Fibroblast of skin of back (primary cell): ENCODE measurements around the gene LRRC30. TPM values are rescaled to one million over a fixed set of nuclear protein-coding genes. Genes with fewer than 3 reads are reported as not detected.
A peak's percentile ranks its signal among the peaks of the same experiment; 100 is the strongest.
"Not testable (repeated sequence)": the region's sequence is repeated elsewhere in the genome, so short reads cannot be mapped to it uniquely, and the experiment has no call there.

Source experiments
- DNase-seq: peaks from one replicate; pipeline ENCODE4 v3.0.0-alpha.2; 2013
- polyA plus RNA-seq, 2 experiments: library from polyadenylated mRNA; unstranded; fragments of 120-200 nt; gene quantifications; one replicate each; pipeline ENCODE4 v1.2.1, GENCODE V29; 2013; ENCODE audit not compliant: insufficient read length in 2 of 2

LRRC30 gene
- not detected for polyA plus RNA-seq (2013, experiment 1 of 2; ENCODE audit: insufficient read length)
- not detected for polyA plus RNA-seq (2013, experiment 2 of 2; ENCODE audit: insufficient read length)

GRCh38 chr18:7230626-7231349 lies at the start of gene LRRC30:
TSS of gene LRRC30 (plus strand) at chr18:7231089. CDS start at chr18:7231139, 50 bp downstream.
- DNase-seq, result no peak

DNA sequence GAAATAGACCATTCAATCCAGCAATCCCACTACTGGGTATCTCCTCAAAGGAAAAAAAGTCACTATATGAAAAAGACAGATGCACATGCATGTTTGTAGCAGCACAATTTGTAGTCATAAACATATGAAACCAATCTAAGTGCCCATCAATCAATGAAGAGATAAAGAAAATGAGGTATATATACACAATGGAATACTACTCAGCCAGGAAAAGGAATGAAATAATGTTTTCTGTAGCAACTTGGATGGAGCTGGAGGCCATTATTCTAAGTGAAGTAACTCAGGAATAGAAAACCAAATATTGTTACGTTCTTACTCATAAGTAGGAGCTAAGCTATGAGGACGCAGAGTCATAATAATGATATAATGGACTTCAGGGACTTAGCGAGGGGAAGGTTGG lies 45.2 kb upstream of the LRRC30 start:
- DNase-seq, result no peak

- no peak for DNase-seq
These were observed 40.2 kb upstream of the LRRC30 start for GRCh38 chr18:7190547-7191156.

GRCh38 chr18:7191736-7192135 lies 39.2 kb upstream of the LRRC30 start:
- no peak for DNase-seq

- no peak for DNase-seq
These were observed 35.6 kb upstream of the LRRC30 start for GRCh38 chr18:7195266-7195665.

GRCh38 chr18:7196421-7196820 lies 34.5 kb upstream of the LRRC30 start:
- DNase-seq, result no peak

DNA sequence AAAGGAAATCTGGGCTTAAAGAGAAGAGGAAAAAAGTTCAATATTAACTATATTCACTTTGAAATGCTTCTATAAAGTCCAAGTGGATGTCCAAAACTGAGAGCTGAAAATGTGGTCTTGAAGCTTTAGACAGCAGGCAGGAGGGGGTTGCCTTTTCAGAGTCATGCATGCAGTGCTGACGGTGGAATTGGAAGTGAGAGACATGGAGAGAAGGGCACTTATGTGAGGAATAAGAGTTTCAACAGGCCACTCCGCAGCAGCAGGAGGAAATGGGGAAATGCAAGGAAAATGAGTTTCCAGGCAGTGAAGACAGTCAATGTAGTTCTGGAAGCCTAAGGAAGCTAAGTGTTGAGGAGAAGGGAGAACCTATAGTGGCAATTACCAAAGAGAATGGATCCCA lies 33.0 kb upstream of the LRRC30 start:
- no peak for DNase-seq

GRCh38 chr18:7198326-7198725 lies 32.6 kb upstream of the LRRC30 start:
- DNase-seq, result no peak

- DNase-seq, result no peak
These were observed 29.8 kb upstream of the LRRC30 start for GRCh38 chr18:7201096-7201495.

GRCh38 chr18:7202169-7202568 lies 28.7 kb upstream of the LRRC30 start:
- DNase-seq, result no peak

GRCh38 chr18:7203601-7204000 lies 27.3 kb upstream of the LRRC30 start:
- DNase-seq, result not testable (repeated sequence)

DNA sequence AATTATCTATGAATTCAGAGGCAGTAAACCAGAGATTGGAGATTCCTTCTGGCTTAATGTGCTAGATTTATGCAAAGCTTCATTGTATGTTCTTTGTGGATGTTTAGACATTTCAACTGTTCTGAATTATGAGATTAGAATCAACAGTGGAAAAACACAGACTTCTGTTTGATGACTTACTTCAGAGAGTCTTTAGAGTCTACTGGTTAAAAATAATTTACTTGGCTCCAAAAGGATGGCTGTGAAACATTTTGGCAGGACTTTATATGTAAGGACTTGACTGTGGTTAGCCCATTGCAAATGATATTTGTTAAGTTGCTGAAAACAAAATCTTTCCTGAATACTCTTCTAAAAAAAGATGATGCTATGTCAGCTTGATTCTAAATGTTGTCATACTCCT lies 25.5 kb upstream of the LRRC30 start:
- DNase-seq, result no peak

GRCh38 chr18:7206217-7206616 lies 24.7 kb upstream of the LRRC30 start:
- DNase-seq, result no peak

DNA sequence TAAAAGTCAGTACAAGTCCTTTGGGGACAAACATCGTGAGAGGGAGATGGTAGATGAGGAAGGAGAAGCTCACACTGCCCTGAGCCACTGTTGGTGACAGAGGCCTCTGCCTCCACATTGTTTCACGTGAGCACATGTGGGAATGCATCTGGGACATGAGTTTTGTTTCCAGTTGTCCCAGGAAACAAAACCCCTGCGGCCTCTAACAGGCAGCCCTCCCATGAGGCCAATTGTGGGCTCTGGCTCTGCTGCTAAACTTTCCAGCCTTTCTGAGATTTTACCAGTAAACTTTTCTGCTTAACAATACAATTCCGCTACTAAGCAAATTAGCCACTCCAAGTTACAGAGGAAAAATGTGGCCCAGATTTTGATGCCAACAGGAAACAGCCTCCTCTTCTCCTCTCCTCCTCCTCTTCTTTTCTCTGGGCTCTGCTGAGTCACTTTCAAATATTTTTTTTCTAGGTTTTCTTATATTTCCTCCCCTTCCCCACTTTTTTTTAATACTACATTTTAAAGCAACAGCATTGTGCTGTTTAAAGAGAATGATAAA lies 23.4 kb upstream of the LRRC30 start:
- DNase-seq, result peak; percentile 6

DNA sequence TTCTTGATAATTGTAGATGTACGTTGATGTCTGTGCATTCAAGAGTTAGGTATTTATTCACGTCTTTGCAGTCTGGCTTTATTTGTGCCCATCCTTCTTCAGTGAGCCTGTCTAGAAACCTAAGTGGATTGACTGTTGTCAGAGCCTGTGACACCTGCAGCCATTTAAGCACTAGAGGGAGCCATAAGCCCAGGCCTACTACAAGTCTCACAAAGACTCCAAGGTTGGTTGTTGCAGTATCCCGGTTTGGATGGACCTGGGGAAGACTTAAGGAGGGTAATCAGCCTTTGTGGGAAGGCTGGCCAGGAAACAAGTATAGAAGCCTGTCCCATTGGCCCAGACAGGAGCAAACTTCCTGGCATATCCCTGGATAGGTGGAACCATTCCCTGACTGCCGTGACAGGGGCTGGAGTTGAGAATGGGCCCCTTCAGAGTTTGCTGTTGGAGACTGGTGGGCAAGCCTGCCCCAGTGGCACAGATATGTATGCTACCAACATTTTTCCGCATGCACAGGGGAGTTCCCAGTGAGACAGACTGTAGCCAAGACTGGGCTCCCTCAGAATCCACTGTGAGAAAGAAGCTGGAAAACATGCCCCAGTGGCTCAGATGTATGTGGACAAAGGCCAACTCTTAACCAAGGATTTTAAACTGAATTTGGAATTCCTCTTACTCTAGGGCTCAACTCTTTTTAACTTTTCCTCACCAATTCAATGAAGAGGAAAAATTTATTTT lies 9.3 kb upstream of the LRRC30 start:
- DNase-seq, result peak; percentile 69

GRCh38 chr18:7224198-7224597 lies 6.7 kb upstream of the LRRC30 start:
- DNase-seq, result no peak

DNA sequence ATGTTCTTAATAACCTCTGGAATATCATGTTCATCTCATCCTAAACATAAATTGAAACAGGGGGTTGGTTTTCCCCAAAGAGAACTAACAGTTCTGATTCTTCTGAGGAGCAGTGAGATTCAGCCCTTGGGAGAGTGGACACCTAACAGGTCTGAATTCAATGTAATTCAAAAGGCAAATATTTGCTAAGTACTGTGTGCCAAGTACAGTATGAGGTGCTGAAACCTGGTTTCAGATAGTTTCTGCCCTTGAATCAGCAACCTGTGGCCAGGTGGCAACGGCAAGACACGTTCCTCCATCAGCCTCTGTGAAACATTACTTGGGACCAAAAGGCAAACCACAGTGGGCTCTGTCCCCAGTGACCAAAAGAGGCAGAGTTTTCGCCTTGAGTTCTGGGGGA lies 1.3 kb downstream of the LRRC30 start:
- DNase-seq, result no peak

- no peak for DNase-seq
These were observed 2.4 kb downstream of the LRRC30 start for GRCh38 chr18:7233134-7233810.

DNA sequence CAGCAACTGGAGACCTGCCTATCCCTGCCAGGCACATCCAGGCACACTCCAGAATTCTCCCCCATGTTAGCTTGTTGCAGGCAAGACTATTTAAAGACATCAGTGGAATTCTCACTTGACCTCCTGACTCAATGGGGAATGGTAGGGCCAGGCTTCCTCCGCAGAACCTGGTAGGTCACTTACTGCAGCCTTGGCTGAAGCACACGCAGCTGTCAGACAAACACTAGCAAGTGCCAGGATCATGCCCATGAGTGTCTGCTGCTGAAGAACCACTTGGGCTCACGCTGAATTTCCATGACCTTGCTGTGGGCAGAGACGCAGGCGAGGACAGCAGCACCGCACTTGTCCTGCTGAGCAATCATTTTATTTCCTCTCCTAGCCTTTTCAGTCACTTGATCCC lies 3.2 kb downstream of the LRRC30 start:
- DNase-seq, result no peak

DNA sequence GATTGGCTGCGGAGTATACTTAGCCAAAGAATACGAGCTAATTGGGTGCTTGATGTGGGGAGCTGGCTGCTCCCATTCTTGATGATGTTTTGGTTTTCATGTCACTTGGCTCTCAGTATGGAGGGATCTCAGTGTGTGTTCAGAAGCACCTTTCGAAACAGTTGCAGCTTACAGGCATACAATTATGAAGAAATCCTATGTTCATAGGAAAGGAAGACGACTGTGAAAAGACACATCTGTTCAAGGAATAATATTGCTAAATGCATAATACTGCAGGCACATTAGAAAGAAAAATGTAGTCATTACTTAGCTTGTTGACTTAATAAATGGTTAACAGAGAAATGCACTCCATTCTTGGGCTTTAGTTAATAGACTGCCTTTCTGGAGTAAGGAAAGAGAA lies 4.1 kb downstream of the LRRC30 start:
- no peak for DNase-seq

- no peak for DNase-seq
These were observed 5.2 kb downstream of the LRRC30 start for GRCh38 chr18:7236072-7236471.

- no peak for DNase-seq
These were observed 6.0 kb downstream of the LRRC30 start for GRCh38 chr18:7236933-7237332.
